ENCODE results near the gene RIMS1.

DNA sequence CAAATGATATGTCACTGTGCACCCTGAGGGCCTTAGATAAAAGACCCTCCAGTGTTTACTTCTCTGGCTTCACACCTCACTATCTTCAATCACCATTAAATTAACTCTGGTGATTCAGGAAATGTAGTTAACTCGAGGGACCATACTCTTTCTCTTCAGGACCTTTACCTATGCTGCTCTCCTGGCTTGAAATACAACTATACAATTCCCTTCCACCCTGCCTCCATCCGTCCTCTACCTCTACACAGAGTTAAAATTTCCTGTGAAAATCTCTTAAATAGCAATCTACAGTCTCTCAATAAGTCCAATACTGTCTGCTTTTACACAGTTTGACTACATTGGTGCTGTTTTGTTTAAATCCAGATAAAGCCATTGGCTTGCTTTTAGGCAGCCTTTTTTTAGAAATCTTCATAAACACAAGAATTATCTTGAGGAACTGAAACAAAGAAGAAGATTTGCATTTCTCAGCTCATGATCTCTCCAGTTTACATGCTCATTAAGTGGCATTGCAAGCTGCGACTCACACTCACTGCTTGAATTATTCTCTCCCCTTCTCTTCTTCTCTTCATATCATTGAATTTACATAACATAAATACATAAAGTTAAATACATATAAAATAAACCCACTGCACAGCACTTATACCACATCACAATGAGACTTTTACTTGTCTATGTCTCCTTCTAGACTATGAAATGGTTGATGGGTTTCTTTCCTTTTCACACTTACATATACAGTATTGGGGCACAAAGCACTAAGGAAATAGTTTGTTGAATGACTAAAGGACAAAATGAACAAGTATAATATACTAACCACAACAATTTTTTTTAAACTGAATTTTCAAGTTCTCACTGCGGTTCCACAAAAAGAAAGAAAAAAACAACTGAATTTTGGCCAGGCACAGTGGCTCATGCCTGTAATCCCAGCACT lies 496.5 kb downstream of the RIMS1 start:
- TF ChIP-seq POLR2AphosphoS5 (IDR thresholded peaks at IDR 0.05; ENCODE audit: low read depth, low read length) (no peak), POLR2A (IDR thresholded peaks at IDR 0.05; ENCODE audit: low read depth, low read length) (no peak), TAF1 (IDR thresholded peaks at IDR 0.05; ENCODE audit: borderline replicate concordance, low read depth, low read length) (no peak)
